Kidney capillary endothelial cell (primary cell): ENCODE measurements around the gene L3MBTL4.

Source experiments
- DNase-seq: peaks from one replicate; pipeline ENCODE4 v3.0.0-alpha.2; 2018; ENCODE audit warnings: low spot score

The L3MBTL4 gene

DNA sequence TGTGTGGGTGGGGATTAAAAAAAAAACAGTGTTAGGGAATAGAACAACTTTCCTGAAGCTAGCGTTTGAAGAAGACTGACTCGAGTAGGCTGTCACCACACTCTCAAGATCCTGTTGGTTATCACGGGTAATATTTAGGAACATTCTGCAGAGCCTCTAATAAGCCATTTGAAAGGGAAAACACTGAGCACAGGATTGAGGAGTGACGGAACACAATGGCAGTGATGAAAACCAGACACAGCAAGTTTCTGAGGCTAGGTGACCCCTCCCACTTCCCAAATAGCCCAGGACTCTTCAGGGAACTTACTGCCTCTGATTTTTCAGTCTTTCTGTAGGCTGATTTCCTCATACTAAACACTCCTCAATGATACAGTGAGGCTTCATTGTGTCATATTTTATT, 431.2 kb downstream of the L3MBTL4 start:
- DNase-seq = no peak

DNA sequence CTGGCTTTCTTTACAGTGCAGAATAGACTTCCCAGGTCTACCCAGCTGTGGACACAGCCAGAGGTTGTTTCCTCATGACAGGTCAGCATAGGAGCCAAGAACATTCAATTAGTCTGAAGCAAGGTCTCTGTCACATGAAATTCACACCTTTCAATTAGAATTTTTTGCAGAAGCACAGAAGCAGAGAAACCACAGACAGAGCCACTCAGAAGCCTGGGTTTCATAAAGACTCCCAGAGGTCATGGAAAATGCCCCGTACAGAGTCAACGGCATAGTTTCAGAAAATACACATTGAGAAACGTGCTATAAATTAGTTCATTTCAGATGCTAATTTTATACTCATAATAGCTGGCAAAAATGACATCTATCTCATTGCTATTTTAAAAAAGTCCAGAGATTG, 432.4 kb downstream of the L3MBTL4 start:
- no peak for DNase-seq

DNA sequence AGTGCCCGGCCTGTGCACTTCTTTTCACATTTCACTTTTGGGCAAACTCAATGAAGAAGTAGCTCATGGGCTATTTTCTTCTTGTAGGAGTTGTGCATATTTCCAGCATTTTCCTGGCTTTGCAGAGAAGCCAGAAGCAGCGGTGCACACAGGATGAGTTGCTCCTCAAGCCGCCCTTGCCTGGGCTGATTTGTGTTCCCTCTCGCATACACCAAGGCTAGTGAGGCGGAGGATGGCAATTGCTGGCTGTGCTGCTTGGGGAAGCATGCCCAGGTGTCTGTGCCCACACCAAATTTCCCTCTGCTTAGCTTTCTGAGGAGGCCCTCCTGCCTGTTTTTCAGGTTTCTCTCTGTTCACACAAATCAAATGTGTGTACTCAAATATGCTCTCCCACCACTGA, 434.0 kb downstream of the L3MBTL4 start:
- no peak for DNase-seq

DNA sequence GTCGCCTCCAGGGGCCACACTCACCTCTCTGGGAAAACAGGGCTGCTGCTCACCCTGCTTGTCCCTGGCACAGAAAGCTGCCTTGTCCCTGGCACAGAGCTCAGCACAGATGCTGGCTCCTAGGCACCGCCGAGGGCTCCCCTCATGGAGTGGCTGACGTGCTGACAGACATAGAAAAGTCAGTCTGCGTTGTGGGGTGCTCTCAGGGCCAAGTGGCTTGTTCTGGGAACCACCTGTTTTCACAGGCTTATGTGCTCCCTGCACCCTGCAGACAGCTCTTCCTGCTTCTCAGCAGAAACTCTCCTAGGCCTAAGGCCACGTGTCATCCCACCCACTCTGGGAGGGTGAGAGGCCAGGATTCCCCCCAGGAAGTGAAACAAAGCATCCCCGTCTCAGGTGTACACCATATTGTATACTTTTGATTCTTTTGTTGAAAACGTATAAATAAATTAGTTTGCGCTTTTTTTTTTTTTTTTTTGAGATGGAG, 434.7 kb downstream of the L3MBTL4 start:
- DNase-seq = no peak

DNA sequence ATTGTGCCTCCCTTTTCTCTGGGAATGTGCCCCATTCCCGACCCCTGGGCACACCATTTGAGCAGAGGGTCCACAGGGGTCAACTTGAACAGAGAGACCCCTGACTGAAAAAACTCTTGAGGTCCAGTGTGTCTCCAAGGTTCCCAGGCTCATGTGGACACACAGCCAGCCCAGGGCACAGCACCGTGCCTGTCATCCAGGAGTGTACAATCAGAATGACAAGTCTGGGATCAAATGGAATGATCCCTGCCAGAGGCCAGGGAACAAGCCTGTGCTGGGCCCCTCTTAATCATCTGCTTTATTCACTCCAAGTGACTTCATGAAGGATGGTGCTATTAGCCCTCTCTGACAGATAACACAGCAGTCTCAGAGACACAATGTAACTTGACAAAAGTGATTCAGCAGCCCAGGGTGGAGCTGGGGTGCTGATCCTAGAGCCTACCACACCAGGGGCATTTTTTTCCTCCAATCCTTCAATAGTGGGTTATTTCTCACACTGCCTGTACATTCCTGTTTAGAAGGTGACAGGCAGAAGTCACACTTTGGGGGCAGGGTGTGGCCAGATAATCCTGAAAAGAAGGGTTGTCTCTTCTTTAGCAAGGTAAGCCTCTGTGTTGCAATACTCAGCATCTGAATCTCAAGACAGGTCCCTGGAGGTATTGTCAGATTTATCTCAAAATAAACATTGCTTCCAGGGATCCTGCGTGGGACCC, 435.4 kb downstream of the L3MBTL4 start:
- no peak for DNase-seq

DNA sequence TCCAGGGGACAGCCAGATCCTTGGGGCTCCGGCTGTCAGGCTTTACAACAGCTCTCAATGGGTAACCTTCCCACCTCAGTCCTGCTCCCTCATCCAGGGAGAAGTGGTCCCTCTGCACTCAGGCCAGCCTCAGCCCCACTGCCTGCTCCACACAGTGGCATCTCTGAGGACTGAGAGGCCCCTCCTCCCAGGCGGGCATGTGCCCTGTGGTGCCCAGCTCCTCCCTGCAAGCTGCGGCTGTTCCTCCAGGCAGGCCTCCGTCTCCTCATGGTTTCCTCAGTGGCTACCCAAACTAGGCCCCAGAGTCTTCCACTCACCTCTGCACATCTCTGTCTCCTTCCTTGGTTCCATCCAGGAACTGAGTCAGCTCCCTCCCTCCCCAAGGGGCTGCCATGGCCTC, 437.7 kb downstream of the L3MBTL4 start:
- no peak for DNase-seq

DNA sequence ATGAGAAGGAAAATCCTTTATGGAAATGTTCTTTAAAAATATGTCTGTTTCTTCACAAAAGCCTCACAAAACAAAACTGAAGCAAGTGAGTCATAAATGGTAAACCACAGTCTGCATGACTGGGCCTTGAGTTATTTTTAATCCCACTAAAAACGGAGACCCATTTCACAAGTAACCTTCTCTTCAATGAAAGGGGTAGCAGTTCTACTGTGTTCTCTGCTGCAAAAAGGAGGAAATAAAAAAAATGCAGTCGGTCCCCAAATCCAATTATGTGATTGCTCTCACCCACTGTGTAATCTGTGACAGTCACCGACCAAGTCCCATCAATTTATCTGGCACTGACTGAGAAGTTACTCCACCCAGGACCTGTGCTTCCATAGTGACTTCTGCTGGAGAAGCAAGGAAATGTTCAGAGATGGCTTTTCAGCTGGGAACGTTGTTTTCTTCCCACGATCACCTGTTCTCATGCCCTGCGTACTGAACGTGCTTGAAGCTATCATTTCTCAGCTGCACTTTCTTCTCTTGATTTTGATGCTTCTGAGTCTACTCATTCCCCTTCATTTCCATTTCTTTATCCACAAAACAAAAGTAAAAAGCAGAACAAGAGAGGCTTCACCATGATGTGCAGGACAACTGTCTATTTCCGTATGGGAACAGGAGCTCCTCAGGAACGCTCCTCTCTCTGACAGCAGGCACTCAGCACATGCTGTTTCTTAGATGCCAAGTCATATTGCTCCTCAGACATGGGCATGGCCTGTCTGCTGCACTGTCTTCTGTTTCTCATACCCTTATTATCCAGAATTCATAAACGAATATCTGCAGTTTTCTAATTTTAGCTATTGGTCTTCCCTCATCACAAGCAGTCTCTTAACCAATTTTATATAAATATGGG, 439.4 kb downstream of the L3MBTL4 start:
- DNase-seq = no peak

DNA sequence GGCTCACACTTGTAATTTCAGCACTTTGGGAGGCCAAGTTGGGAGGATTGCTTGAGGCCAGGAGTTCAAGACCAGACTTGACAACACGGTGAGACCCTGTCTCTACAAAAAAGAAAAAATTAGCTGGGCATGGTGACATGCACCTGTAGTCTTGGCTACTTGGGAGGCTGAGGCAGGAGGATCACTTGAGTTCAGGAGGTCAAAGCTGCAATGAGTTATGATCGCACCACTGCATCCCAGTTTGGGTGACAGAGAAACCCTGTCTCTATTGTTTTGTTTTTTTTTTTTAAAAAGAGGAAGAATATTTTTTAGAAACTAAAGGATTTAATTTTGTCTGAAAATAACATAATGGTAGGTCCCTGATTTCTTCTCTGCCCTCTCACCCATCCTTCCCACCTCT, 440.0 kb downstream of the L3MBTL4 start:
- no peak for DNase-seq

DNA sequence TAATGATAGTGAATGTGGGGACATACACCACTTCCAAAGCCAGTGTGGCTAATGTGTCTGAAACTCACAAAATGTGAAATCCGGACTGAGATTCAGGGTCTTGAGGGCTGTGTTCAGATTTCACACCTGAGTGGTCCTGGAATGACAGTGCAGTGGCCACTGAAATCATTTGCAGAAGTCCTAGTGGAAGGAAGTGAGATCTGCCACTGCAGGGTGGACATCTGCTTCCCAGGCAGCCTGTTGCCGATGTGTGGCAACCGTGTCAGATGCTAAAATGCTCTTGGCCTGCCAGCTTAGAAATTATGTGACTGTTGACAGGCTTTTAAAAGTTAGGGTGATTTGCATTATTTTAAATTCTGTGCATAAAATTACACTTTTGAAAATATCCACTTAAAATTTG, 441.6 kb downstream of the L3MBTL4 start:
- DNase-seq = no peak

DNA sequence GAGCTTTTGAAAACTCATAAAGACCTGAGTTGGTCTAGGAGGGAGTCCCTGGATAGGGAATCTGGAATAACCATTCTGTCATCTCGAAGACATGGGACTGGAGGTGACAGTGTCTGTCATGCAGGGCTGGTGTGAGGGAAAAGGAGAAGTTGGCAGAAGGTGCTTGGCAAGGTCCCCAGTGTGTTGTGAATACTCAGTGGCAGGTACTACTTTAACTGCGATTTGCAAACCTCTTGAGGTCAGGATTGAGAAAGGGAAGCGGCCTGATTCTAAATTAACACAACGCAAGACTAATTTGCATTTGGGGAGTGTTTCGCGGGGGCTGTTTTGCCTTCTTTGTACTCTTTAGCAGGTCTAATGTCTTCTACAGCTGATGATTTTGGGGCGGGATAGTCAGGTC, 442.4 kb downstream of the L3MBTL4 start:
- DNase-seq = no peak

DNA sequence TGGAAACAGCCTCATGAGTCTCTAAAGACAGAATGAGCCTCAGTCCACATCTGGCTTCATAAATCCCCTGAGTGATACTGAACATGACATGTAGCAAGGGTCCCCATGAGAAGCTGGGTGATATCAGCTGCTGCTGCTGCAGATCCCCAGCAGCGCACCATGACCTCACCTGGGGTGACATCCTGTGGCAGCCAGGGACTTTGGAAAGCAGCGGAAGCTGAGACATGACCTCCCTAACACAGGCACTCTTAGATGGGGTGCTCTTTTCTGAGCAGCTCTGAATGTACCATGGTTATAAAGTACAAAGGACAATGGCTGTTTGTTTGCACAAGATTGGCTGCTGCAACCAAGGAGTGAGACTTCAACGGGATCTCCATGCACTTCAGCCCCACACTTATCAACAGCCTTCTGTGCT, 444.7 kb downstream of the L3MBTL4 start:
- DNase-seq = no peak

DNA sequence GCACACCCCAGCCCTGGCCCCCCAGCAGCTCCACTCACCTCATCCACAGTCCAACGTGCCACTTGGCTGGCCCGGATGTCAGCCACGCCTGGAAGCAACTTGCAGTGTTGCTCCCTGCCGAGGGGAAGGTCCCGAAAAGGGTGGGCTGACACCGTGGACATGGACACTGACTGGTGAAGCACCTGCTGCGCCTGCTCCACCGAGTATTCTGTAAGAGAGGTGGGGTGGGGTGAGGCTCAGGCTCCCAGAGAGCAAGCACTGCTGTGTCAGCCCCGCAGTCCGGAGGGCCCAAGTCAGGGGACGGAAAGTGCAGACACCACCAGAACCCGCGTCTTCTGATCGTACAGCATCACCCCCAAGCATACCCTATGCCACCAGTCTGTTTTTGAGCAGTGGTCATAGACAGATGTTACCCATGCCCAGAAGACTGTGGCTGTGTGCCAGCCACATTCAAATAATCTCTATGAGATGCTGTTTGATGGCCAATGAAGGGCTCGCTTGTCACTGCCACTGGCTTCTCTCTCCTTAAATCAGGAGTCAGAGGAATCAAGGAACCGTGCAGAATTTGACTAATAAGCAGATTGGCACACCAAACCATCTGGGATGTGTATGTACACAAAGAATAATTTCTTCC, 445.2 kb downstream of the L3MBTL4 start:
- no peak for DNase-seq

DNA sequence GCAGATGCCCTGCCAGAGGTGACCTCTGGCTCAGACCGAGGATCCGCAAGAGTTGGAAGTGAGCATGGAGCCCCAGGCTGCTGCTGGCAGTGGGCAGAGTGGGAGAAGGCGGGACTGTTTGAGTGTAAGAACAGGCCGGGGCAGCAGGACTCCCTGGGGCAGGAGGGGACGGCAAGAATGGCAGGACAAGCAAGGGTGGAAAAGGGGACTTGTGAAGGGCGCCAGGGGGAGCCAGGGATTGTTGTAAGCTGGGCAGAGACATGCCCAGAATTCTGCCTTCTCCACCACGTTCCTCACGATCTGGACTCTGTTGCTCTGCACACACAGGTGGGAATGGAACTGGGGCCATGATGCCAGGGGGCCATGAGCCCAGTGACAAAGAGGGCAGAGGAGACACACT, 447.0 kb downstream of the L3MBTL4 start:
- DNase-seq = no peak

DNA sequence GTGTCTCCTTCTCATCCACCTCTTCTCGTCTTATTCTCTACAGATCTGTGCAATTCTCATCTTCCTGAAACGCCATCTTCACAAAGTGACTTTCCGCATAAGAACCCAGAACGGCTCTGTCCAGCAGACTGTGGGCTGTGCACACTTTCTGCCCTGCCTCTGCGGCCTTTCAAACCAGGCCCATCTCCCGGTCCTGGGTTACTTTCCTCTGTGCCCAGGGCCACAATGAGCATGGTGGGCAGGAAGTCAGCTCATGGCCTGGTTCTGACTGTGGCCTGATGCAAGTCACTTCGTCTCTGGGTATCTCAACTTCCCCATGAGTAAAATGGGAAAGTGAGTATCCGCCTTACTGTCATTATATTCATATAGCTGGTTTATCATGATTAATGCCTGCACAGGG, 447.7 kb downstream of the L3MBTL4 start:
- DNase-seq = no peak

DNA sequence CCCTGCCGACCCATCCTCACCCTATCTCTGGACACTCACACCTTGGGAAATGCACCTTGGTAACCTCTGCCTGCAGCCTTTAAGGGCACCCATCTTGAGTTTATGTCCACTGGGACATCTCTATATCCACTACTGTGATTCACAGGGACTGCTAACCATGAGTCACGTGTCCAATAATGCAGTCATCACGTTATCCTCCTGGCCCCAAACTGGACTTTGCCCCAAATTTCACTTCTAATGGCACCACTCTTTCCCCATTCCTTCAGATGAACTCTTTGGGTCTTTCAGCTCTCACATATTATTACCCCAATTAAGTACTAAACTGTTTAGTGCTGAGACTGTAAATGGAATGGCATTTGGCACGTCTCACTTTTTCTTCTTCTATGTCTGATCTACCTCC, 448.2 kb downstream of the L3MBTL4 start:
- DNase-seq = no peak

DNA sequence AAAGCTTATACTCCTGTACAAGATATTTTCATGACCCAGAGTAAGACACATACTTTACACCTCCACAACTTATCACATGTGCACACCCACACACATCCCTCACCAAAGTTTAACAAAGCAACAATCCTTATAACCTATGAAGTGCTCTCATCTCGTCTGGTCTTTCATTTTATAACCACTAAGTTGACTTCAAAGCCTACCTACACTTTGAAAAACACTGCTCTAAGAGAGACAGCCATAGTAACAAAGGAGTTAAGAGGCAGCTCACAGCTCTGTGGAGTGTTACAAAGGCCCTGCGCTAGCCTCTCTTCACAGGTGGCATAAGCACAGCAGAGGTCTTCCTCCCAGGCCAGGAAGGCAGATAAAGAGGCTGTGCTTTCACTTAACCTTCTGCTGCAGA, 449.7 kb downstream of the L3MBTL4 start:
- no peak for DNase-seq

DNA sequence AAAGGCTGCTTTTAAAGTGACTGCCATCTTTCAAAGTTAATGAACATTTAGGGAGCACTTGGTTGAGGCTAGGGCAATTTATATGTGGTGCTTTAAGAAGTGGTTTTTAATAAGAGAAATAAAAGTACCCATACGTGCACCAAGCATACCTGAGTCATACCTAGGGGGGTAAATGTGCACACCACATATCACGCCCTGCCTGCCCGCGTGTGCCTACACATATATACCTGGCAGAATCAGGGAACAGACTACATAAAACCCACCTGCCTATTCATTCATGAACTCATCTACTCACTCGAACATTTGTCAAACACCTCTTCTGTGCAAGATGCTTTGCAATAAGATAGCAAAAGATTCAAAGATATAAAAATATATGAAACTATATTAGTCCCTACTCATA, 450.1 kb downstream of the L3MBTL4 start:
- no peak for DNase-seq

DNA sequence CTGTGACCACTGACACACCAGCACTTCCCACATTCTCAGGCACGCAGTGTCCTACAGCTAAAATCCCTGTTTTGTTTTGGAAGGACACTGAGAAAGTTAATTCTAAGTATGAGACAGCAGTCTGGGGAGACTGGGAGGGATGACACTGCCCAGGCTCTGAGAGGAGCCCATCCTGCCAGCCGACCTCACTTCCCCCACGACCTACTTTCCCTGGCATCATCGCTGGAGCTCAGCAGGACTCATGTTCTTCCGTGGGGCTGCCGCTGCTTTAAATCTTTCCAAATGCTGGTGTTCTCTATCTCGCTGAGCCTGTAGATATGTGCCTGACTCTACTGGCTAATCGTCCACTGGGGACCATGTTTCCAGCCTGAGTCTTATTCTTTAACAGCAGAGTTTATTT, 450.6 kb downstream of the L3MBTL4 start:
- no peak for DNase-seq

DNA sequence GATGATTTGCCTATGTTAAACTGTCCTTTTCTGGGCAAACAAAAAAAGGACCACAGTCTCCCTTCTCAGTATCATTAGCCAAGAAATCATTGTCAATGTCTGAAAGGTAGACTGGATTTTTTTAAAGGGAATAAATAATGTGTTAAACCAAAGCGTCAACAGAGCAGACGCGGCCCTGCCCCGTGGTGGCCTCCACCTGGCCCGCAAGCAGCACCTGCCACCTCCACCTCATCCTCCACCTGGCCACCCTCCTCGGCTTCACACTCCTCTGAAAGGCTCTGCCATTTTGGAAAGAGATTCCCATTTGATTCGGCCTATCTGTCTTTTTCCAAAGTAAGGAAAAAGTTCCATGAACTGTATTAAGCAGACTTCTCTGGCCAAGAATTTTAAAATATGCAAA, 451.4 kb downstream of the L3MBTL4 start:
- no peak for DNase-seq

DNA sequence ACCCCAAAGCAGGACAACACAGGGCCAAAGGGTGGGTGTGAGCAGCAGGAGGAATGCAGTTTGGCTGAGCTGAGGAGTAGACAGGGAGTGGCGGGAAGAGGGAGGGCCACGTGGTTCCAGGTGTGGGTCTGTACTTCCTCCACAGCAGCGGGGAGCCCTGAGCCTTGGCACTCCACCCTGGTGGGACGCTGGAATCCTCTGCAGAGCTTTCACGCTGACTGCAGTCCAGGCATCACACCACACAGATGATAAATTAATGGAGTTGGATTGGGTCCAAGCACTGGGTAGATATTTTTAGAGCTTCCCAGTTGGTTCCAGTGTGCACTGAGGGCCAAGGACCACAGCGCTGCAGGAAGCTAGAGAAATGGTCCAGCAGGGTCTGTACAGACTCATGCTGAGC, 452.3 kb downstream of the L3MBTL4 start:
- no peak for DNase-seq

DNA sequence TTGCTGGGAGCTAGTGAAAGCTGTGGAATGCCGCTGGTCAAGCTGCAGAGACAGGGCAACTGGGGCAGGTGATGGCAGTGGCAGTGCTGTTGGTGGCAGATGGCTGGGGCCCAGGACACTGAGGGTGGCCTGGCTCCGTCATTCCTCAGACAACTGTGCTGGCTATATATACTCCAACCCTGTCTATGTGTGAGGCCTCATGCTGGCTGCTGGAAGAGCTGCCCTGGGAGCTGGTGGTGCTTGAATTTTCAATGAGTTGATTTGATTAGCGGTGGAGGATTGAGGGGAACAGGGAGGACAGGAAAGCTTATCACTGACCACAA, 452.9 kb downstream of the L3MBTL4 start:
- no peak for DNase-seq

DNA sequence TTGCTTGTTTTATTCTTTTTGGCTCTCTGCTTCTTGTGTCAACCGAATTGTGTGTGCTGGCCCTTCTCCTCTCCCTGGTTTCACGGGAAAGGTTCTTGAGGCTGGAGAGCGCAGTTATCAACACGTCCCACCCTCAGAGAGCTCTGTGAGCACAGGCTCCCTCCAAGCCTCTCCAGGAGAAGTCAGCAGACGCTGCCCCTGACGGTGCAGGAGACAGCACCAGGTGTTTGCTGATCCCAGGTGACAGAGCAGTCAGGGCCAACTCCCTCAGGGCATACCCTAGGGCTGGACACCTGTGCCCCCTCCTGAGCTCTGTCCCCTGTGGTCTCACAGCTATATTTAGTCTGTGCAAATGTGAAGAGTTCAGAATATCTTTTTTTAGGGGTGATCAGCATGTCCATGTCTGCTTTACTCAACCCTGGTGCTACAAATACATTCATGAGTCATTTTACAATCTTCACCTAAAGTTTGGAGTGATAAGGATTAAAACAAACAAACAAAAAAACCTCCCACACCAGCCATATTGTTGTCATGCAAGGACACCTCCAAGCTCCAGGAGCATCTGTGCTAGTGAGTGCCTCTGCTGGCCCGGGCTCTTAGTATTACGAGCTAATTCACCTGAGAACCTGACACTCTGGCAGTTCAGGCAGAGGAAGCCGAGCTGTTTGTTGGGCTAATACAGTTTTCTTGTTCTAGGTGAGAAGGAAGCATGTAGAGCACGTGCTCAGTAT, 453.4 kb downstream of the L3MBTL4 start:
- DNase-seq = no peak
